Measurements from ENCODE around the gene YIPF1.

GRCh38 chr1:53834776-53835175, 54.8 kb downstream of the YIPF1 start:
- TF ChIP-seq SUZ12 (IDR thresholded peaks at IDR 0.05; ENCODE audit: extremely low read depth, insufficient read depth, insufficient read length): no peak
- TF ChIP-seq YY1 (IDR thresholded peaks at IDR 0.05; ENCODE audit: insufficient read depth, insufficient read length): no peak
- TF ChIP-seq ZNF274 (IDR thresholded peaks at IDR 0.05; ENCODE audit: low read depth, low read length): no peak

Measured in NT2/D1 (cell line).